Activated CD4-positive, alpha-beta memory T cell treated with anti-CD3 and anti-CD28 coated beads, Interleukin-2, amount 10 ng/mL, durations not matched to agents 7 days and 5 days (primary cell): ENCODE measurements around the gene CBY2. TPM values are rescaled to one million over a fixed set of nuclear protein-coding genes. Genes with fewer than 3 reads are reported as not detected.

Experiments
- CTCF ChIA-PET: fragments of 350-600 bp; sonication (Branson Sonifier 250); formaldehyde crosslinking; loops from one replicate; lab custom pipeline; 2021; ENCODE audit warnings: antibody characterized with exemption, inconsistent platforms; lab: Charles Lee
- POLR2A ChIA-PET: fragments of 350-600 bp; sonication (Branson Sonifier 250); formaldehyde crosslinking; loops from one replicate; lab custom pipeline; 2021; ENCODE audit warnings: antibody characterized with exemption; lab: Charles Lee
- DNase-seq: peaks from one replicate; pipeline ENCODE4 v3.0.0-alpha.2; 2020
- H3K27ac Mint-ChIP-seq: one replicate; pipeline ENCODE4 v1.8.0; 2021; ENCODE audit warnings: mild to moderate bottlenecking, mixed read lengths
- H3K27me3 Mint-ChIP-seq: one replicate; pipeline ENCODE4 v1.8.0; 2021; ENCODE audit warnings: mixed read lengths
- H3K36me3 Mint-ChIP-seq: one replicate; pipeline ENCODE4 v1.8.0; 2021; ENCODE audit warnings: low read depth, mixed read lengths
- H3K4me1 Mint-ChIP-seq: one replicate; pipeline ENCODE4 v1.8.0; 2021; ENCODE audit warnings: mixed read lengths
- H3K4me3 Mint-ChIP-seq: one replicate; pipeline ENCODE4 v1.8.0; 2021; ENCODE audit warnings: mild to moderate bottlenecking, mixed read lengths
- H3K9me3 Mint-ChIP-seq: one replicate; pipeline ENCODE4 v1.8.0; 2021; ENCODE audit warnings: mixed read lengths
- total RNA-seq, 2 experiments: library from RNA; stranded (reverse); gene quantifications; one replicate each; pipeline ENCODE4 v1.2.3, GENCODE V29; 2021

CBY2 gene
- total RNA-seq, 2 experiments from 2014 or later: not detected

GRCh38 chr13:45682494-45683008, 19.6 kb upstream of the CBY2 start:
- no peak overlapping the region for H3K27ac Mint-ChIP-seq
- no peaks in the 10 kb centered on the region for H3K9me3 Mint-ChIP-seq
- DNase-seq: no peak
- no peaks in the 10 kb centered on the region for H3K36me3 Mint-ChIP-seq
- peaks cover 2% of the 10 kb centered on the region for H3K4me1 Mint-ChIP-seq
- no peak overlapping the region for H3K4me3 Mint-ChIP-seq
- ChIA-PET POLR2A (no interaction called here), CTCF (interaction anchor here (0.6 kb wide), 1 partner anchor 60 kb away, joined by 4 read pairs; no protein-coding TSS in a partner anchor)
- H3K27me3 Mint-ChIP-seq: peaks cover 3% of the 10 kb centered on the region

GRCh38 chr13:45683701-45684100, 18.4 kb upstream of the CBY2 start:
- Mint-ChIP-seq H3K4me1 (peaks cover 2% of the 10 kb centered on the region), H3K27ac (no peak overlapping the region), H3K36me3 (no peaks in the 10 kb centered on the region), H3K9me3 (no peaks in the 10 kb centered on the region), H3K27me3 (peaks cover 3% of the 10 kb centered on the region), H3K4me3 (no peak overlapping the region)
- CTCF ChIA-PET: interaction anchor here (0.9 to 1.1 kb wide), 3 partner anchors 8 to 72 kb away, joined by 3 to 4 read pairs (median 4); no protein-coding TSS in a partner anchor
- POLR2A ChIA-PET: no interaction called here
- DNase-seq: no peak

- Mint-ChIP-seq H3K9me3 (no peaks in the 10 kb centered on the region), H3K27ac (no peak overlapping the region), H3K36me3 (no peaks in the 10 kb centered on the region), H3K27me3 (peaks cover 3% of the 10 kb centered on the region), H3K4me3 (no peak overlapping the region), H3K4me1 (peaks cover under 1% of the 10 kb centered on the region)
- DNase-seq: no peak
- ChIA-PET POLR2A (no interaction called here), CTCF (interaction anchor here (0.6 to 1.9 kb wide), 2 partner anchors 12 to 1078 kb away, joined by 3 to 6 read pairs; no protein-coding TSS in a partner anchor)
These were observed 13.5 kb upstream of the CBY2 start for GRCh38 chr13:45688577-45688976.

DNA sequence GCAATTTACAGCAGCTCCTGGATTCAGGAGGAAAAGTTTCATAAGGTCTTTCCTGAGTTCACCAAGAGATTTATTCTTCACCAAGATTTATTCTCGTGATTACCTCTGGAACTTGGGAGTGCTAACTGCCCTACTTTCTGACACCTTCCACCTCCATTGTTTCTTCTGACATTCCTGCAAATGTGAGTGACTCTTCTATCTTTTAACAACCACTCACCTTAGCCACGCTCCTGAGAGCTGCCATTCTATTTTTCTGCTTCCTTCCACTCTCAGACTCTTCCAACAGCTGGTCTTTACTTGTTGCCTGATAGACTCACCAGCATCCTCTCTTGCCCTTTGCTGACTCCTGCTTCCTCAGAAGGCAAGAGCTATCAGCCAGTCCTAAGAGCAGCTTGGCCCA, 11.5 kb upstream of the CBY2 start:
- POLR2A ChIA-PET: no interaction called here
- Mint-ChIP-seq H3K9me3 (no peaks in the 10 kb centered on the region), H3K4me1 (peaks cover 7% of the 10 kb centered on the region), H3K27me3 (peaks cover 3% of the 10 kb centered on the region), H3K4me3 (no peak overlapping the region), H3K27ac (no peak overlapping the region), H3K36me3 (no peaks in the 10 kb centered on the region)
- DNase-seq: no peak
- CTCF ChIA-PET: no interaction called here

DNA sequence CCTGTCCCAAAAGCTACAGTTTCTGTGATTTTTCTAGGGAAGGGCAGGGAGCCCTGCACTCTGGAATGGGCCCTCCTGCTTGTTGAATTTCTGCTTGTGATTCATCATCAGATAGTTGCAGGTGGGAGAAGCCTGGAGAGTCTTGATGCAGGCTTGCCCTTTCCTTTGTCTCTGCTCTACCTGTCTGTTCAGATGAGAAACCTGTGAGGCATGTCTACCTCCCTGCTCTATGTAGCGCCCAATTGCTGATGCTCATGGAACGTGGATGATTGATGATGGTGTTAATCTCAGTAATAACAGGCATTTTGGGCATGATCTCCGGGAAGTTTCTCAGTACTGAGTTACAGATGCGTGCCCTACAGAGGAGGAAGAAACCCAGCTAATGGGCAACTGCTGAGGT, 10.9 kb upstream of the CBY2 start:
- Mint-ChIP-seq H3K9me3 (no peaks in the 10 kb centered on the region), H3K27ac (no peak overlapping the region), H3K36me3 (no peaks in the 10 kb centered on the region), H3K27me3 (no peaks in the 10 kb centered on the region), H3K4me3 (no peak overlapping the region), H3K4me1 (peaks cover 13% of the 10 kb centered on the region)
- ChIA-PET POLR2A (no interaction called here), CTCF (no interaction called here)
- DNase-seq: no peak

GRCh38 chr13:45691667-45692066, 10.5 kb upstream of the CBY2 start:
- CTCF ChIA-PET: no interaction called here
- no peaks in the 10 kb centered on the region for H3K27me3 Mint-ChIP-seq
- H3K4me1 Mint-ChIP-seq: peaks cover 17% of the 10 kb centered on the region

GRCh38 chr13:45695198-45695730, 6.9 kb upstream of the CBY2 start:
- peak overlapping the region; percentile 47 for H3K27ac Mint-ChIP-seq

More at GRCh38 chr13:45691667-45692066, 10.5 kb upstream of the CBY2 start:
- Mint-ChIP-seq H3K36me3 (no peaks in the 10 kb centered on the region), H3K4me3 (no peak overlapping the region), H3K9me3 (no peaks in the 10 kb centered on the region), H3K27ac (no peak overlapping the region)
- POLR2A ChIA-PET: no interaction called here
- no peak for DNase-seq

GRCh38 chr13:45696610-45697226, 5.4 kb upstream of the CBY2 start:
- CTCF ChIA-PET: no interaction called here
- Mint-ChIP-seq H3K27ac (no peak overlapping the region), H3K27me3 (no peaks in the 10 kb centered on the region)

More at GRCh38 chr13:45695198-45695730, 6.9 kb upstream of the CBY2 start:
- ChIA-PET POLR2A (no interaction called here), CTCF (interaction anchor here (0.9 kb wide), 1 partner anchor 431 kb away, joined by 3 read pairs; no protein-coding TSS in a partner anchor)
- Mint-ChIP-seq H3K4me3 (no peak overlapping the region), H3K4me1 (peaks cover 21% of the 10 kb centered on the region), H3K9me3 (no peaks in the 10 kb centered on the region), H3K36me3 (no peaks in the 10 kb centered on the region), H3K27me3 (no peaks in the 10 kb centered on the region)
- no peak for DNase-seq

GRCh38 chr13:45700971-45701900, 884 bp upstream of the CBY2 start:
- peaks cover 24% of the 10 kb centered on the region for H3K4me1 Mint-ChIP-seq
- H3K9me3 Mint-ChIP-seq: no peaks in the 10 kb centered on the region
- no peak overlapping the region for H3K4me3 Mint-ChIP-seq
- no peaks in the 10 kb centered on the region for H3K27me3 Mint-ChIP-seq
- ChIA-PET POLR2A (no interaction called here), CTCF (no interaction called here)
- peak overlapping the region; percentile 23 for H3K27ac Mint-ChIP-seq
- no peaks in the 10 kb centered on the region for H3K36me3 Mint-ChIP-seq
- DNase-seq: no peak

More at GRCh38 chr13:45696610-45697226, 5.4 kb upstream of the CBY2 start:
- DNase-seq: no peak
- H3K4me3 Mint-ChIP-seq: no peak overlapping the region
- H3K36me3 Mint-ChIP-seq: no peaks in the 10 kb centered on the region
- POLR2A ChIA-PET: no interaction called here
- no peaks in the 10 kb centered on the region for H3K9me3 Mint-ChIP-seq
- H3K4me1 Mint-ChIP-seq: peaks cover 34% of the 10 kb centered on the region

GRCh38 chr13:45702869-45703391, 810 bp downstream of the CBY2 start:
- H3K9me3 Mint-ChIP-seq: no peaks in the 10 kb centered on the region
- no peaks in the 10 kb centered on the region for H3K36me3 Mint-ChIP-seq
- no peaks in the 10 kb centered on the region for H3K27me3 Mint-ChIP-seq
- CTCF ChIA-PET: no interaction called here
- no peak overlapping the region for H3K4me3 Mint-ChIP-seq
- no peak for DNase-seq
- H3K4me1 Mint-ChIP-seq: peaks cover 17% of the 10 kb centered on the region
- no peak overlapping the region for H3K27ac Mint-ChIP-seq
- POLR2A ChIA-PET: no interaction called here

- CTCF ChIA-PET: no interaction called here
These were observed 2.2 kb downstream of the CBY2 start for GRCh38 chr13:45704211-45704739.

GRCh38 chr13:45704854-45705695, 3.0 kb downstream of the CBY2 start:
- Mint-ChIP-seq H3K27me3 (no peaks in the 10 kb centered on the region), H3K36me3 (no peaks in the 10 kb centered on the region), H3K4me1 (peaks cover 17% of the 10 kb centered on the region), H3K27ac (no peak overlapping the region), H3K4me3 (no peak overlapping the region), H3K9me3 (no peaks in the 10 kb centered on the region)
- CTCF ChIA-PET: no interaction called here
- DNase-seq: no peak
- POLR2A ChIA-PET: no interaction called here

More at GRCh38 chr13:45704211-45704739, 2.2 kb downstream of the CBY2 start:
- Mint-ChIP-seq H3K27me3 (no peaks in the 10 kb centered on the region), H3K36me3 (no peaks in the 10 kb centered on the region), H3K4me3 (no peak overlapping the region), H3K27ac (no peak overlapping the region), H3K4me1 (peaks cover 17% of the 10 kb centered on the region), H3K9me3 (no peaks in the 10 kb centered on the region)
- POLR2A ChIA-PET: no interaction called here
- DNase-seq: no peak
